ENCODE results near the gene FRMD5.

FRMD5 gene

GRCh38 chr15:44193651-44194322, 1.3 kb downstream of the FRMD5 start:
- no peak for DNase-seq (ENCODE audit: low read depth)
- TF ChIP-seq CTCF (IDR thresholded peaks at IDR 0.05; ENCODE audit: control insufficient read depth, extremely low read depth, insufficient read depth) = no peak

GRCh38 chr15:44188795-44189194, 6.3 kb downstream of the FRMD5 start:
- H3K4me3 ChIP-seq (ENCODE audit: low read depth, low read length) = no peak overlapping the region
- no peak for TF ChIP-seq CTCF (IDR thresholded peaks at IDR 0.05; ENCODE audit: control insufficient read depth, extremely low read depth, insufficient read depth)
- no peak for DNase-seq (ENCODE audit: low read depth)

More at GRCh38 chr15:44193651-44194322, 1.3 kb downstream of the FRMD5 start:
- peak overlapping the region; percentile 57; the same call in 1 of the 2 replicates for H3K4me3 ChIP-seq (ENCODE audit: low read depth, low read length)

- TF ChIP-seq CTCF (IDR thresholded peaks at IDR 0.05; ENCODE audit: control insufficient read depth, extremely low read depth, insufficient read depth) = no peak
- H3K4me3 ChIP-seq (ENCODE audit: low read depth, low read length) = no peak overlapping the region
- no peak for DNase-seq (ENCODE audit: low read depth)
These were observed 8.4 kb downstream of the FRMD5 start for GRCh38 chr15:44186705-44187104.

- no peak for TF ChIP-seq CTCF (IDR thresholded peaks at IDR 0.05; ENCODE audit: control insufficient read depth, extremely low read depth, insufficient read depth)
- no peak for DNase-seq (ENCODE audit: low read depth)
- no peak overlapping the region for H3K4me3 ChIP-seq (ENCODE audit: low read depth, low read length)
These were observed 11.7 kb downstream of the FRMD5 start for GRCh38 chr15:44183363-44183762.

- no peak overlapping the region for H3K4me3 ChIP-seq (ENCODE audit: low read depth, low read length)
- no peak for TF ChIP-seq CTCF (IDR thresholded peaks at IDR 0.05; ENCODE audit: control insufficient read depth, extremely low read depth, insufficient read depth)
- no peak for DNase-seq (ENCODE audit: low read depth)
These were observed 13.7 kb downstream of the FRMD5 start for GRCh38 chr15:44181410-44181809.

- DNase-seq (ENCODE audit: low read depth) = no peak
- TF ChIP-seq CTCF (IDR thresholded peaks at IDR 0.05; ENCODE audit: control insufficient read depth, extremely low read depth, insufficient read depth) = no peak
- no peak overlapping the region for H3K4me3 ChIP-seq (ENCODE audit: low read depth, low read length)
These were observed 17.9 kb downstream of the FRMD5 start for GRCh38 chr15:44177139-44177538.

- no peak overlapping the region for H3K4me3 ChIP-seq (ENCODE audit: low read depth, low read length)
- DNase-seq (ENCODE audit: low read depth) = no peak
- no peak for TF ChIP-seq CTCF (IDR thresholded peaks at IDR 0.05; ENCODE audit: control insufficient read depth, extremely low read depth, insufficient read depth)
These were observed 21.3 kb downstream of the FRMD5 start for GRCh38 chr15:44173813-44174212.
